H1 (cell line): ENCODE measurements around the gene KLK4. TPM values are rescaled to one million over a fixed set of nuclear protein-coding genes. Genes with fewer than 3 reads are reported as not detected.

Experiments
- BRCA1 ChIP-seq: IDR thresholded peaks from 2 replicates; pipeline ENCODE4 v1.6.1; 2012; ENCODE audit warnings: low read depth, low read length, improper control_type of control experiment
- FOSL1 ChIP-seq: IDR thresholded peaks from 2 replicates; pipeline ENCODE4 v1.6.1; 2011; ENCODE audit warnings: mild to moderate bottlenecking, low read depth, low read length, moderate library complexity; ENCODE audit not compliant: insufficient read depth
- HDAC6 ChIP-seq: IDR thresholded peaks from one replicate; pipeline ENCODE4 v1.7.1; 2012; ENCODE audit warnings: low read depth, mild to moderate bottlenecking, inconsistent platforms, low read length, moderate library complexity
- POLR2A ChIP-seq, 2 experiments: IDR thresholded peaks; 1 replicate in 1 of 2; 2 replicates in 1 of 2; pipeline ENCODE4 v1.6.1; 2011; ENCODE audit warnings: low read depth in 2 of 2, low read length in 2 of 2, mild to moderate bottlenecking in 2 of 2; ENCODE audit errors: control extremely low read depth in 1 of 2
- POLR2AphosphoS5 ChIP-seq: IDR thresholded peaks from 2 replicates; pipeline ENCODE4 v1.6.1; 2011; ENCODE audit warnings: low read depth, low read length
- TCF12 ChIP-seq: IDR thresholded peaks from 2 replicates; pipeline ENCODE4 v1.6.1; 2011; ENCODE audit warnings: low read depth, mild to moderate bottlenecking, low read length
- polyA plus RNA-seq, 7 experiments: library from polyadenylated mRNA; depleted of rRNA in 3 of 7; stranded (reverse) in 5 of 7; unstranded in 2 of 7; fragments of >200 nt in 5 of 7; fragments of 200-250 nt in 2 of 7; gene quantifications; 1 replicate in 5 of 7; 2 replicates in 1 of 7; 4 replicates in 1 of 7; pipeline versions ENCODE4 v1.2.1 to v1.2.3, GENCODE V29; 2011 to 2013; ENCODE audit warnings: missing spikeins in 2 of 7, mixed read lengths in 2 of 7
- total RNA-seq: library from RNA; stranded (reverse); fragmentation: NEBNext Ultra II Directional; extraction: Animal tissue kit (Norgen Biotek cat#: 25700); gene quantifications from 2 replicates; pipeline ENCODE4 v1.2.1, GENCODE V29; 2021
- TF ChIP-seq, protein P1 (sequence below), 3 experiments: IDR thresholded peaks; 1 replicate in 2 of 3; 2 replicates in 1 of 3; pipeline versions ENCODE4 v1.5.1 to v1.6.1; 2011; ENCODE audit warnings: low read length in 3 of 3, mild to moderate bottlenecking in 3 of 3, inconsistent platforms in 2 of 3, low read depth in 1 of 3, moderate library complexity in 1 of 3; ENCODE audit not compliant: insufficient read depth in 1 of 3; ENCODE audit errors: control extremely low read depth in 1 of 3

Gene KLK4
- total and polyA plus RNA-seq, 2 of the 8 experiments (the other 6 are each of a cell fraction or from before 2014, with no cell fraction given), result 0.44 TPM; not detected in 1

DNA sequence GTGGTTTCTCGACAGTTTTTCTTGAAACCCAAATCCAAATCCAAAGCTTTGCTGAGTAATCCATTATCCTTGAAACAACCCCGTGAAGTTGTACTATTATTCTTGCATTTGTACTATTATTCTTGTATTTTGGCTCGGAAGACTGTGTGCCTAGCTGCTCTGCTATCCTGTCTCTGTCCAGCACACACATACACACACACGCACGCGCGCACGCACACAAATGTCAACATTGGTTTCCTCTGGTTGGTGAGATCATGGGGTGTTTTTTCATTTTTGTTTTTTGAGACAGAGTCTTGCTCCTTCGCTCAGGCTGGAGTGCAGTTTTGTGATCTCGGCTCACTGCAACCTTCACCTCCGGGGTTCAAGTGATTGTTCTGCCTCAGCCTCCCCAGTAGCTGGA, 14.9 kb upstream of the KLK4 start (continued):
- TF ChIP-seq TCF12 (no peak), FOSL1 (no peak), POLR2AphosphoS5 (no peak), BRCA1 (no peak), POLR2A (IDR thresholded peaks at IDR 0.05; ENCODE audit: control extremely low read depth in 1 of 2, low read depth in 2 of 2, low read length in 2 of 2) (no peak), HDAC6 (no peak)
- TF ChIP-seq, protein P1, sequence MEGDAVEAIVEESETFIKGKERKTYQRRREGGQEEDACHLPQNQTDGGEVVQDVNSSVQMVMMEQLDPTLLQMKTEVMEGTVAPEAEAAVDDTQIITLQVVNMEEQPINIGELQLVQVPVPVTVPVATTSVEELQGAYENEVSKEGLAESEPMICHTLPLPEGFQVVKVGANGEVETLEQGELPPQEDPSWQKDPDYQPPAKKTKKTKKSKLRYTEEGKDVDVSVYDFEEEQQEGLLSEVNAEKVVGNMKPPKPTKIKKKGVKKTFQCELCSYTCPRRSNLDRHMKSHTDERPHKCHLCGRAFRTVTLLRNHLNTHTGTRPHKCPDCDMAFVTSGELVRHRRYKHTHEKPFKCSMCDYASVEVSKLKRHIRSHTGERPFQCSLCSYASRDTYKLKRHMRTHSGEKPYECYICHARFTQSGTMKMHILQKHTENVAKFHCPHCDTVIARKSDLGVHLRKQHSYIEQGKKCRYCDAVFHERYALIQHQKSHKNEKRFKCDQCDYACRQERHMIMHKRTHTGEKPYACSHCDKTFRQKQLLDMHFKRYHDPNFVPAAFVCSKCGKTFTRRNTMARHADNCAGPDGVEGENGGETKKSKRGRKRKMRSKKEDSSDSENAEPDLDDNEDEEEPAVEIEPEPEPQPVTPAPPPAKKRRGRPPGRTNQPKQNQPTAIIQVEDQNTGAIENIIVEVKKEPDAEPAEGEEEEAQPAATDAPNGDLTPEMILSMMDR (IDR thresholded peaks at IDR 0.05; ENCODE audit: control extremely low read depth in 1 of 3, insufficient read depth in 1 of 3, low read depth in 1 of 3, low read length in 3 of 3), result no peak
